K562 (cell line): ENCODE results near the gene TRIM65. TPM values are rescaled to one million over a fixed set of nuclear protein-coding genes. Genes with fewer than 3 reads are reported as not detected.

Source experiments
- BCLAF1 ChIP-seq, 2 experiments: fragments of 450-650 bp in 1 of 2; IDR thresholded peaks; 2 replicates each; pipeline ENCODE4 v1.6.1; 2011 to 2017; ENCODE audit warnings: low read depth in 2 of 2, antibody characterized with exemption in 1 of 2, borderline replicate concordance in 1 of 2, low read length in 1 of 2, mild to moderate bottlenecking in 1 of 2, mixed read lengths in 1 of 2; ENCODE audit not compliant: control insufficient read depth in 1 of 2
- CREM ChIP-seq: IDR thresholded peaks from 2 replicates; pipeline ENCODE4 v1.6.1; 2014; ENCODE audit warnings: antibody characterized with exemption, low read depth
- ILK ChIP-seq: fragments of 450-650 bp; IDR thresholded peaks from 2 replicates; pipeline ENCODE4 v1.6.1; 2016; ENCODE audit warnings: missing genetic modification characterization, low read depth, mild to moderate bottlenecking, missing compliant biosample characterization, moderate library complexity, borderline replicate concordance
- MITF ChIP-seq: IDR thresholded peaks from 2 replicates; pipeline ENCODE4 v1.6.1; 2014; ENCODE audit warnings: antibody characterized with exemption
- NCOA4 ChIP-seq: fragments of 450-650 bp; IDR thresholded peaks from 2 replicates; pipeline ENCODE4 v1.6.1; 2018; ENCODE audit warnings: mild to moderate bottlenecking; ENCODE audit not compliant: partially characterized antibody
- NONO ChIP-seq, 2 experiments: fragments of 200-400 bp in 1 of 2; fragments of 450-650 bp in 1 of 2; formaldehyde crosslinking in 1 of 2; IDR thresholded peaks; 2 replicates each; pipeline ENCODE4 v1.6.1; 2017; ENCODE audit warnings: low read depth in 2 of 2, mild to moderate bottlenecking in 2 of 2, moderate library complexity in 2 of 2, low read length in 1 of 2
- NR2C1 ChIP-seq, 2 experiments: fragments of 450-650 bp; IDR thresholded peaks; 2 replicates each; pipeline ENCODE4 v1.6.1; 2017; ENCODE audit warnings: mild to moderate bottlenecking in 2 of 2, antibody characterized with exemption in 1 of 2, inconsistent platforms in 1 of 2, missing compliant biosample characterization in 1 of 2, missing genetic modification characterization in 1 of 2
- NR2C2 ChIP-seq, 2 experiments: fragments of 200-800 bp in 1 of 2; sonication (Bioruptor generic) in 1 of 2; sonication (generic) in 1 of 2; formaldehyde crosslinking in 1 of 2; IDR thresholded peaks; 2 replicates each; pipeline versions ENCODE4 v1.6.1 to v1.8.0; 2016 to 2022; ENCODE audit warnings: mild to moderate bottlenecking in 1 of 2, missing compliant biosample characterization in 1 of 2, missing genetic modification characterization in 1 of 2, missing genetic modification reagents in 1 of 2
- POLR2A ChIP-seq: fragments of 450-650 bp; conservative IDR thresholded peaks from 2 replicates; pipeline ENCODE4 v1.6.1; 2016
- PURB ChIP-seq: sonication (generic); formaldehyde crosslinking; IDR thresholded peaks from 2 replicates; pipeline ENCODE4 v1.9.0; 2021; ENCODE audit warnings: low read depth, mild to moderate bottlenecking, missing genetic modification reagents
- RUNX1 ChIP-seq: sonication (generic); IDR thresholded peaks from 2 replicates; pipeline ENCODE4 v1.6.1; 2016; ENCODE audit warnings: antibody characterized with exemption, low read depth
- SMARCA4 ChIP-seq: fragments of 450-650 bp; IDR thresholded peaks from 2 replicates; pipeline ENCODE4 v1.6.1; 2016
- TAF1 ChIP-seq: IDR thresholded peaks from 2 replicates; pipeline ENCODE4 v1.6.1; 2011; ENCODE audit warnings: mild to moderate bottlenecking, low read length, moderate library complexity; ENCODE audit not compliant: insufficient read depth, control insufficient read depth, severe bottlenecking; ENCODE audit errors: extremely low read depth
- ZFP1 ChIP-seq: fragments of 450-650 bp; formaldehyde crosslinking; IDR thresholded peaks from 2 replicates; pipeline ENCODE4 v1.4.0; 2020; ENCODE audit warnings: mild to moderate bottlenecking, mixed read lengths
- ZFX ChIP-seq: sonication (generic); formaldehyde crosslinking; IDR thresholded peaks from 2 replicates; pipeline ENCODE4 v1.8.0; 2022; ENCODE audit warnings: mild to moderate bottlenecking, missing genetic modification reagents, moderate library complexity
- ZNF24 ChIP-seq: fragments of 450-650 bp; IDR thresholded peaks from 2 replicates; pipeline ENCODE4 v1.6.1; 2016
- ZNF436 ChIP-seq: fragments of 250-450, 450-650 bp; sonication (Bioruptor Pico); formaldehyde crosslinking; IDR thresholded peaks from 2 replicates; pipeline ENCODE4 v1.7.0; 2020; ENCODE audit warnings: mild to moderate bottlenecking
- polyA plus RNA-seq, 8 experiments: library from polyadenylated mRNA; depleted of rRNA in 4 of 8; stranded (reverse) in 5 of 8; unstranded in 3 of 8; fragments of >200 nt; fragmentation: Nextera tagmentation in 2 of 8; fragmentation: Illumina TruSeq in 1 of 8; extraction: Ambion mirVana in 2 of 8; extraction: Trizol in 1 of 8; gene quantifications; 2 replicates each; pipeline versions ENCODE4 v1.2.1 to v1.2.3, GENCODE V29; 2011 to 2014; ENCODE audit warnings: inconsistent platforms in 1 of 8, missing spikeins in 1 of 8
- total RNA-seq, 7 experiments: library from RNA; depleted of rRNA in 6 of 7; stranded (reverse); fragments of >200 nt in 6 of 7; fragmentation: Illumina TruSeq in 2 of 7; extraction: Trizol in 2 of 7; gene quantifications; 2 replicates each; pipeline versions ENCODE4 v1.2.1 to v1.2.3, GENCODE V29; 2011 to 2021; ENCODE audit warnings: low replicate concordance in 1 of 7
- TF ChIP-seq, protein P1 (sequence below): sonication (generic); formaldehyde crosslinking; IDR thresholded peaks from 2 replicates; pipeline ENCODE4 v1.8.0; 2022; ENCODE audit warnings: missing genetic modification reagents, mild to moderate bottlenecking, borderline replicate concordance
- TF ChIP-seq, protein P2 (sequence below): sonication (generic); formaldehyde crosslinking; IDR thresholded peaks from 2 replicates; pipeline ENCODE4 v1.8.1; 2022; ENCODE audit warnings: missing genetic modification reagents

TRIM65 gene
- total and polyA plus RNA-seq, 9 of the 15 experiments (the other 6 are each of a cell fraction or from before 2014, with no cell fraction given): 2.8 to 45.7 (median 22.9) TPM

- TF ChIP-seq, protein P1, sequence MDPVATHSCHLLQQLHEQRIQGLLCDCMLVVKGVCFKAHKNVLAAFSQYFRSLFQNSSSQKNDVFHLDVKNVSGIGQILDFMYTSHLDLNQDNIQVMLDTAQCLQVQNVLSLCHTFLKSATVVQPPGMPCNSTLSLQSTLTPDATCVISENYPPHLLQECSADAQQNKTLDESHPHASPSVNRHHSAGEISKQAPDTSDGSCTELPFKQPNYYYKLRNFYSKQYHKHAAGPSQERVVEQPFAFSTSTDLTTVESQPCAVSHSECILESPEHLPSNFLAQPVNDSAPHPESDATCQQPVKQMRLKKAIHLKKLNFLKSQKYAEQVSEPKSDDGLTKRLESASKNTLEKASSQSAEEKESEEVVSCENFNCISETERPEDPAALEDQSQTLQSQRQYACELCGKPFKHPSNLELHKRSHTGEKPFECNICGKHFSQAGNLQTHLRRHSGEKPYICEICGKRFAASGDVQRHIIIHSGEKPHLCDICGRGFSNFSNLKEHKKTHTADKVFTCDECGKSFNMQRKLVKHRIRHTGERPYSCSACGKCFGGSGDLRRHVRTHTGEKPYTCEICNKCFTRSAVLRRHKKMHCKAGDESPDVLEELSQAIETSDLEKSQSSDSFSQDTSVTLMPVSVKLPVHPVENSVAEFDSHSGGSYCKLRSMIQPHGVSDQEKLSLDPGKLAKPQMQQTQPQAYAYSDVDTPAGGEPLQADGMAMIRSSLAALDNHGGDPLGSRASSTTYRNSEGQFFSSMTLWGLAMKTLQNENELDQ (CRISPR knock-in tag): no peak
- TF ChIP-seq NR2C2 (CRISPR knock-in tag; IDR thresholded peaks at IDR 0.05) (no peak), NR2C2 (tag; IDR thresholded peaks at IDR 0.05) (peak; percentile 71), ZNF24 (no peak), CREM (peak; percentile 73), MITF (no peak), ZNF436 (CRISPR knock-in tag) (no peak), TAF1 (peak; percentile 93), PURB (CRISPR knock-in tag) (no peak), BCLAF1 (IDR thresholded peaks at IDR 0.05; ENCODE audit: borderline replicate concordance in 1 of 2, control insufficient read depth in 1 of 2, low read depth in 2 of 2, low read length in 1 of 2) (0 out of 4 replicates have a peak, but pooled peaks of 1 of the 2 experiments have one; percentile 48), RUNX1 (no peak), NCOA4 (no peak), NR2C1 (IDR thresholded peaks at IDR 0.05) (no peak), NR2C1 (tag; IDR thresholded peaks at IDR 0.05) (no peak), SMARCA4 (no peak), POLR2A (peak; percentile 67; the same call in 1 of the 2 replicates), ZFX (CRISPR knock-in tag) (peak; percentile 97), ILK (tag) (no peak), NONO (IDR thresholded peaks at IDR 0.05; ENCODE audit: low read depth in 2 of 2, low read length in 1 of 2) (peak; percentile 63 to 92; a peak in 3 of 4 replicates), ZFP1 (CRISPR knock-in tag) (no peak)
- TF ChIP-seq, protein P2, sequence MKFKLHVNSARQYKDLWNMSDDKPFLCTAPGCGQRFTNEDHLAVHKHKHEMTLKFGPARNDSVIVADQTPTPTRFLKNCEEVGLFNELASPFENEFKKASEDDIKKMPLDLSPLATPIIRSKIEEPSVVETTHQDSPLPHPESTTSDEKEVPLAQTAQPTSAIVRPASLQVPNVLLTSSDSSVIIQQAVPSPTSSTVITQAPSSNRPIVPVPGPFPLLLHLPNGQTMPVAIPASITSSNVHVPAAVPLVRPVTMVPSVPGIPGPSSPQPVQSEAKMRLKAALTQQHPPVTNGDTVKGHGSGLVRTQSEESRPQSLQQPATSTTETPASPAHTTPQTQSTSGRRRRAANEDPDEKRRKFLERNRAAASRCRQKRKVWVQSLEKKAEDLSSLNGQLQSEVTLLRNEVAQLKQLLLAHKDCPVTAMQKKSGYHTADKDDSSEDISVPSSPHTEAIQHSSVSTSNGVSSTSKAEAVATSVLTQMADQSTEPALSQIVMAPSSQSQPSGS (CRISPR knock-in tag): no peak
Observed at GRCh38 chr17:75904749-75905521, 8.2 kb upstream of the TRIM65 start, which contains the start of gene MRPL38 (continued).
